Erythroblast (primary cell): Measurements from ENCODE around the gene GLIS1.

ENCODE experiments used
- GATA1 ChIP-seq: IDR thresholded peaks from 2 replicates; pipeline ENCODE4 v1.6.1; 2011; ENCODE audit warnings: low read depth, mild to moderate bottlenecking, control low read depth, low read length, moderate library complexity
- POLR2A ChIP-seq: IDR thresholded peaks from 2 replicates; pipeline ENCODE4 v1.6.1; 2011; ENCODE audit warnings: mild to moderate bottlenecking, low read length

GRCh38 chr1:53645690-53646078, 93.3 kb downstream of the GLIS1 start:
- TF ChIP-seq POLR2A (no peak), GATA1 (no peak)
